GM10266 (cell line): ENCODE data around the gene ADARB2.

ENCODE experiments used
- DNase-seq: peaks from one replicate; pipeline ENCODE4 v3.0.0; 2012; ENCODE audit errors: extremely low spot score
- TF ChIP-seq, protein P1 (sequence below): IDR thresholded peaks from 2 replicates; pipeline ENCODE4 v1.5.1; 2012; ENCODE audit warnings: mild to moderate bottlenecking, low read depth; ENCODE audit not compliant: control insufficient read depth, insufficient read depth; ENCODE audit errors: missing control alignments

Gene ADARB2

DNA sequence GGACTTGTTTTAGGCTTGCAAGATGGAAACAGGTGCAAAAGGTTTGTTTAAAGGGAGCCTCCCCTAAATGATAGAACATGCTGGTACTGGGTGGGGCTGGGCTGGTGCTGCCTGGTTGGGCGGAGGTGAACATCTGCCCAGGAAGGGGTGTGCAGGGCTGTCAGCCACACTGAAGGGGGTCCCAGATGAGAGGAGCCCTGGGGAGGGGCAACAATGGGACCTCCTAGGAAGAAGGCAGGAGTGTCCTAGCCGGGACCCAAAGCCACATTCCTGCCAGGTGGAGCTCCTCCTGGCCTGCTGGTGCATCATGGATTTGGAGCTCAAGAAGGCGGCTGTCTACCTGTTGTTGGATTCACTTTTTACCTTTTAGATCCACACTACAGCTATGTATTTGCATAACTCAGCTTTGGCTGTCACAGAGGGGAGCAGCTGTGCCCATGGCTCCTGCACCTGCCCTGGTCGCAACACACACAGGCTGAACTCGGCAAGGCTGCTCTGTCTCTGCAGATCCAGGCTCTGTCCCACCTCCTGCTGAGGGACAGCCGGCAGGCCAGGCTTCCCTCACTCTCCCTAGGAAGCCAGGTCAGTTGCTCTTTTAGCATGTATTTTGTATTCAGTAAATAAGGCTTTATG is 59.9 kb downstream of the ADARB2 start:
- TF ChIP-seq, protein P1, sequence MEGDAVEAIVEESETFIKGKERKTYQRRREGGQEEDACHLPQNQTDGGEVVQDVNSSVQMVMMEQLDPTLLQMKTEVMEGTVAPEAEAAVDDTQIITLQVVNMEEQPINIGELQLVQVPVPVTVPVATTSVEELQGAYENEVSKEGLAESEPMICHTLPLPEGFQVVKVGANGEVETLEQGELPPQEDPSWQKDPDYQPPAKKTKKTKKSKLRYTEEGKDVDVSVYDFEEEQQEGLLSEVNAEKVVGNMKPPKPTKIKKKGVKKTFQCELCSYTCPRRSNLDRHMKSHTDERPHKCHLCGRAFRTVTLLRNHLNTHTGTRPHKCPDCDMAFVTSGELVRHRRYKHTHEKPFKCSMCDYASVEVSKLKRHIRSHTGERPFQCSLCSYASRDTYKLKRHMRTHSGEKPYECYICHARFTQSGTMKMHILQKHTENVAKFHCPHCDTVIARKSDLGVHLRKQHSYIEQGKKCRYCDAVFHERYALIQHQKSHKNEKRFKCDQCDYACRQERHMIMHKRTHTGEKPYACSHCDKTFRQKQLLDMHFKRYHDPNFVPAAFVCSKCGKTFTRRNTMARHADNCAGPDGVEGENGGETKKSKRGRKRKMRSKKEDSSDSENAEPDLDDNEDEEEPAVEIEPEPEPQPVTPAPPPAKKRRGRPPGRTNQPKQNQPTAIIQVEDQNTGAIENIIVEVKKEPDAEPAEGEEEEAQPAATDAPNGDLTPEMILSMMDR: no peak
- no peak for DNase-seq

- peak; percentile 35 for DNase-seq
- TF ChIP-seq, protein P1: no peak
Observed at GRCh38 chr10:1674501-1674900, 62.8 kb downstream of the ADARB2 start.

GRCh38 chr10:1673568-1674345 is 63.6 kb downstream of the ADARB2 start:
- TF ChIP-seq, protein P1: no peak
- DNase-seq: no peak

DNA sequence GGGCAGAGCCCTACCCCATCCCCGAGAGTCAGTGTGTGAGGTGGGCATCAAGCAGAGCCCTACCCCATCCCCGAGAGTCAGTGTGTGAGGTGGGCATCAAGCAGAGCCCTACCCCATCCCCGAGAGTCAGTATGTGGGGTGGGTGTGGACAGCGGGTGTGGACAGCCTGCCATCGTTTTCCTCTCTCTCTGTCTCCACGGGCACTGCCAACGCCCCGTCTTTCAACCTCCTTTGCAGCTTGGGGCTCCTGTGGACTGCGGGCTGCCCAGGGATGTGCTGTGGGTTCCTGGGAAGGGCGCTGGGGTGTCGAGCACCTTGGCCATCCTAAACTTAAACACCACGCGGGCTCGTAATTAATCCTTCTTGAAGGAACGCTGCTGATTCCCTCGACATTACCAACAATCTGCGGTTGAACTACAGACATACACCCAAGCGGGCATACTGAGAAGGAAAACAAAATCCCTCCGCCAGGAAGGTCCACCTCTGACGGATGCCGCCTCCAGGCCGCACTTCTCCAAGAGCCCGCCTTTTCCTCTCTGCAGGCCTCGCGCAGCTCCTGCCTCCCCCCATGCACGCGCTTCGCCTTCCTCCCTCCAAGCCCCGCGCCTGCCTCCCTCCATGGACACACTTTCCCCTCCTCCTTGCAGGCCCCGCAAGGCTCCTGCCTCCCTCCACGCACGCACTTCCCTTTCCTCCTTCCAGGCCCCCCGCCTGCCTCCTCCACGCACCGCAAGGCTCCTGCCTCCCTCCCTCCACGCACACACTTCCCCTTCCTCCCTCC is 65.1 kb downstream of the ADARB2 start:
- TF ChIP-seq, protein P1: no peak

GRCh38 chr10:1671366-1672000 is 65.8 kb downstream of the ADARB2 start:
- TF ChIP-seq, protein P1: no peak
- no peak for DNase-seq

More for the DNA sequence above, 65.1 kb downstream of the ADARB2 start:
- DNase-seq: no peak

- no peak for DNase-seq
- TF ChIP-seq, protein P1: no peak
Observed at GRCh38 chr10:1670541-1671365, 66.6 kb downstream of the ADARB2 start.
